ENCODE results near the gene ERLEC1.
"Not testable (repeated sequence)": the region's sequence is repeated elsewhere in the genome, so short reads cannot be mapped to it uniquely, and the experiment has no call there.

Gene ERLEC1

DNA sequence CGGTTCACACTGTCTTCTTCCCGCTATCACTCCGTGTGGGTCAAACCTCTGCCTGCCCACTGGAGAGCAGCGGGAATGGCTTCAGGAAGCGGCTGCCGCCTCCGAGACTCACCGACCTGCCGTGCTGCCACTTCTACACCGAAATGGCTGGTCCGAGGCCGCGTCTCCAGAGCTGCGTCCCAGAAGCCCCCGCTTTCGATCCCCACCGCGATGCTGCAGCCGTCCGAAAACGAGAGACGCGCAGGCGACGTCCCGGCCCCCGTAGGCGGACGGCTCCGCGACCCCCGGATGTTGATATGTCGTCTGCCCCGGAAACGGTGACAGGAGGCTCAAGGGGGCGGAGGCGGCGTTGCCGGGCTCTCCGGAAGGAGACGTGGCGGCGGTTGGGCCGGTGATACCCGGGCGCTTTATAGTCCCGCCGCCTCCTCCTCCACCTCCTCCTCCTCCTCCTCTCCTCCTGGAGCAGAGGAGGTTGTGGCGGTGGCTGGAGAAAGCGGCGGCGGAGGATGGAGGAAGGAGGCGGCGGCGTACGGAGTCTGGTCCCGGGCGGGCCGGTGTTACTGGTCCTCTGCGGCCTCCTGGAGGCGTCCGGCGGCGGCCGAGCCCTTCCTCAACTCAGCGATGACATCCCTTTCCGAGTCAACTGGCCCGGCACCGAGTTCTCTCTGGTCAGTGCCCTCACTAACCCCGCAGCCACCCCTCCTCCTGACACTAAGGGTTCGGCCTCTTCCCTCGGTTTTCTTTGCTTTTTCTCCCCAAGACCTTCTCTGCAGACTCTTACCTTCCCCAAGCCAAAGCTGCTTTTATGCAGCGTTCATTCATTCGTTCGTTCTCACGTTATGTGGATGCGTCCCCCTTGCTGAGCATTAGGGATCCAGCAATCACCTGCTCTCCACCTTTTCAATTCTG, at the start of gene ERLEC1, which contains the start of gene ASB3:
Gene ERLEC1, plus strand, starts transcription at position 340 of the 909 bp plus-strand sequence. Its CDS starts 167 bp downstream, at position 507.
Gene ASB3, minus strand, starts transcription at position 249 of the 909 bp plus-strand sequence. CDS start 21,381 bp downstream, outside the sequence.
- peak; percentile 45 for DNase-seq

DNA sequence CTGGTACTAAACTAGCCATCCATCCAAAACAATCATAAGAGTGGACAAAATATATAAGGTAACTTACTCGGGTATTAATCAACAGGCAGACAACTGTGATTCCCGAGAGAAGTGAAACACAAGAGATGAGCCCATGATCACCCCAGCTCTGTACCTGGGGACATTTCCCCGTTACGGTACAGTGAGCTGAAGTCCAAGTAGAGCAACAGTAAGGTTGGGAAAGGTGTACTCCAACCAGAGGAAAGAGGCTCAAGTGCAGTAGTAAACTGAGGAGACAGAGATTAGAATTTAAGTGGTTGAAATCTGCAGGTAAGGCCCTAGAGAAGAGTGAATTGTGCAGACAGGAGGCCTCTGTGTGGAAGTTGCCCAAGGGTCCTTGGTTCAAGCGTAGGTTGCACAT, 49.8 kb upstream of the ERLEC1 start:
- DNase-seq, result no peak

DNA sequence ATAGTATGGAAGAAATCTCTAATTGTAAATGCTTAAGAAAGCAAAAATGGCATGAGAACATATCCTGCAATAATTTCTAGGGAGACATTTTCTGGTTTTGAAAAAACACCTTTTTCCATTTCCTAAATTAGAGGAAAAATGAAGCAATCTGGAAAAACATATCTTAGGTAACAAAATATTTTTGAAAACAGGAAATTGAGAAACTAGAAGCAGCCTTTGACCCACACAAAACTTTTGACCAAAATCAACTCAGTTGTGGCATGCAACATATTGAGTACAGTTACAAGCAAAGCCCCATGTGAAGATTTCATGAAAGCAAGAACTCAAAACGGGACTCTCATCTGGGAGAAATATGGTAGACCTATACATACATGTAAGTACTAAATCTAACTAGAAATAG, 47.8 kb upstream of the ERLEC1 start:
- no peak for DNase-seq

DNA sequence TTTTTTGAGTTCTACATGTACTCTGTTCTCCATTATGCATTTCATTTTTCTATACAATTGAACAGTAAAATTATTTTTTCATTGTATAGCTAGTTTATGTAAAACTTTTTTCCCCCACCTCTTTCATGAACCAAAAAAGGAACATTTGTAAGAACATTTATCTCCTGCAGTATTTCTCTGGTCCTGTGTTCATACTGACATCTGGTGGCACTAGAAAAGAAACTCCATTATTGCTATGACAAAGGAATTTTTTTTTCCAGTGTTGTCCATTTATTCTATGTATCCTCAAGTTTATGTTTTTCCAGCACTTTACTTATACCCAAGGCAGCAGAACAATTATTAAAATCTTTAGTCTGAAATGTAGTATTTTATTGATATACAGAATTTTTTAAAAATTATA, 46.7 kb upstream of the ERLEC1 start:
- DNase-seq, result no peak

DNA sequence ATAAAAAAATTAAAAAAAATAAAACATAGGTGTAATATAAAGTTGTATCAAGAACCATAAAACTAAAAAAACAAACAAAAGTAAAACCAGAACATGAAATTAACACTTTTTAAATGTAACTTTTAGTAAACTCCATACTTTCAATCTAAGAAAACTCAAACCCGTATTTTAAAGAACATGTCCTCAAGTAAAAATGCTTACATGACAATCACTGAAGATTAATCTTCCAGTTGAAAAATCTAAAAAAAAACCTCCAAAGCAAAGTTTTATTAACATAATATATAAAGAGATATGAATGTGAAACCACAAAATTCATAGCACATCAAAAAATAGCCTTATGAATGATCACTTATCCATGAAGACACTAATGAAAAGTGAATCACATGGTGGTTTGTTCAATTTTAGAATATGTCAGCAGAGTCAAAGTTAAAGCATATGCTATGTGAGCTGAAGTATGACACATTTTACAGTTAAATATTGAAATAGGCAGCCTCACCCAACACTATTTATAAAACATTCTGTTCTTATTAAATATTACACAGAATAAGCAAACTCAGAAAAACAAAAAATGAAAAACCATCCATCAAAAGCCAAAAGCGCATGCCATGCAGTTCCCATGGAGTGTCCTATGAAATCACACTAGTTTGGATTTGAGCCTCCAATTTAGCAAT, 42.3 kb upstream of the ERLEC1 start:
- DNase-seq, result no peak

GRCh38 chr2:53750041-53750768, 36.6 kb upstream of the ERLEC1 start:
- DNase-seq, result no peak

DNA sequence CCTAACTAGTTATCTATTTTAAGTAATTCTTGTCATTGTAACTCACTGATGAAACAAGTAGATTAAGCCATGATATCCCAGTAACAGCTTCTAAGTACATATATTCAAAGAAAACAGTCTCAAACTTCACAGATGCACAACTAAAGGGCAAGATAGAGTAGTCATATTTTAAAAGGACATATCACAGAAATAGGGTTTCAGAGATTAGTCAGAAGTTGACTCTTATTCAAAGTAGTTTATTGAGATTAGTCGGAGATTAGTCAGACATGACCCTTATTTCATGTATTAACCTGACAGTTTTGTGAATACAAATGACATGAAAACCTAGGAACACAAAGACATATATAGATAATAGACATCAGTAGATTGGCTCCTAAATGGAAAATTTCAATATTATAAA, 35.1 kb upstream of the ERLEC1 start:
- no peak for DNase-seq

GRCh38 chr2:53752385-53752784, 34.5 kb upstream of the ERLEC1 start:
- DNase-seq, result no peak

DNA sequence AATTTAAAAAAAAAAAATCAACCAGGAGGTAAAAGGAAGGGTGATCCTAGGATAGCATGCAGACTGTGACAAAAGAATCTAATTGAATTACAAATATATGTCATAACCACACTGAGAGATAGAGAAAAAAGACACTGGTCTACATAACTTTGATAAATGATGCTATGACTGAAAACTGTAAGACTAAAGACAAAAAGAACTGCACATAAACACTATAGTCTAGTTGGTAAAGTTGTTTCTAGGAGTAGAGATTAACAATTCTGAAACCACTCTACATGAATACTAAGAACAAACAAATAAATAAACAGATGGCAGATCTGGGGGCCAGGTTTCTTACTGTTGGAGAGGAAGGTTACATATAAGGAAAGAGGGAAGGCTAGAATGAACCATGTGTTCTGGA, 33.8 kb upstream of the ERLEC1 start:
- DNase-seq, result no peak

GRCh38 chr2:53755121-53755520, 31.7 kb upstream of the ERLEC1 start:
- DNase-seq, result no peak

DNA sequence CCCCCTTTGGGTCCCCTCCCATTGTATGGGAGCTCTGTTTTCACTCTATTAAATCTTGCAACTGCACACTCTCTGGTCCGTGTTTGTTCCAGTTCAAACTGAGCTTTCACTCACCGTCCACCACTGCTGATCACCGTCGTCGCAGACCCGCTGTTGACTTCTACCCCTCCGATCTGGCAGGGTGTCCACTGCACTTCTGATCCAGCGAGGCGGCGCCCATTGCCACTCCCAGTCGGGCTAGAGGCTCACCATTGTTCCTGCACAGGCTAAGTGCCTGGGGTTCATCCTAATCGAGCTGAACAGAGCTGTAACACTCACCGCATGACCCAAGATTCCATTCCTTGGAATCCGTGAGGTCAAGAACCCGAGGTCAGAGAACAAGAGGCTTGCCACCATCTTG, 30.2 kb upstream of the ERLEC1 start:
- no peak for DNase-seq

- DNase-seq, result not testable (repeated sequence)
Observed at GRCh38 chr2:53757206-53757605, 29.6 kb upstream of the ERLEC1 start.

DNA sequence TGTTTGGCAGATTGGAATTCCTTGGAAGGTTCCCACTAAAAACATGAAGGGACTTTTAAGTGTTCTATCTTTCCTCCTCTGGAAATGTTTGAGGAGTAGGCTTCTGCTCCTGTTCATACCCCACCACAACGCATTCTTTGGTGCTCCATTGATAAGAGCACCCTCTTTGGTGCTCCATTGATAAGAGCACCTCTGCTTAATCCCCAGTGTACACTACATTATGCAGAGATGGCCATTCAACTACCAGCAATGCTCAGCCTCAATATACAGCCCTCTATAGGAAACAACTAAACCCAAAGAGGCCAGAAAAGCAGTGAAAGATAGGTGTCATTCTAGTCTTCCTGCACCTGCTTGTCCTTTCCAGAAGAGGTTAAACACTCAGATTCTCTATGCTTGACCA, 21.1 kb upstream of the ERLEC1 start:
- DNase-seq, result no peak

- peak; percentile 44 for DNase-seq
Observed at GRCh38 chr2:53767405-53768241, 19.2 kb upstream of the ERLEC1 start, which contains the start of gene CHAC2. TSS of gene CHAC2 (plus strand) at chr2:53767804. CDS start at chr2:53767887, 83 bp downstream.

- DNase-seq, result no peak
Observed at GRCh38 chr2:53768242-53768542, 18.7 kb upstream of the ERLEC1 start.

GRCh38 chr2:53769318-53769945, 17.4 kb upstream of the ERLEC1 start:
- no peak for DNase-seq

- no peak for DNase-seq
Observed at GRCh38 chr2:53770264-53770663, 16.6 kb upstream of the ERLEC1 start.

DNA sequence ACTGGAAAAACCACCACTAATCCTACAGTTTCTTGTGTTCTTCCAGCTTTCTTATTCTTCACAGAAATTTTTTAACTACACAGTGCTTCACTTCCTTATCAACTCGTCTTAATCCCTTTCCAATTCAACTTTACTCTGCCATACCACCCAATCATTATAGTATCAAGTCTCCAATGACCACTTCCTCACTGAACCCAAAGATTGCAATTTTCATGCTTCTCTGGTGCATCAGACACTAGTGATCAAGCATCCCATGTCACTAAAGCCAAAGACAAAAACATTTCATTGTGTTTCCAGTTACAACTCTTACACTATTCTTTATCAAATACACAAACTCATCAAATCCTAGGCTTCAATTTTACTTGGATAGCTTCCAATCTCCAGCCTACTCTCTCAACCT, 9.7 kb upstream of the ERLEC1 start:
- DNase-seq, result no peak

- no peak for DNase-seq
Observed at GRCh38 chr2:53778536-53779162, 8.2 kb upstream of the ERLEC1 start.

DNA sequence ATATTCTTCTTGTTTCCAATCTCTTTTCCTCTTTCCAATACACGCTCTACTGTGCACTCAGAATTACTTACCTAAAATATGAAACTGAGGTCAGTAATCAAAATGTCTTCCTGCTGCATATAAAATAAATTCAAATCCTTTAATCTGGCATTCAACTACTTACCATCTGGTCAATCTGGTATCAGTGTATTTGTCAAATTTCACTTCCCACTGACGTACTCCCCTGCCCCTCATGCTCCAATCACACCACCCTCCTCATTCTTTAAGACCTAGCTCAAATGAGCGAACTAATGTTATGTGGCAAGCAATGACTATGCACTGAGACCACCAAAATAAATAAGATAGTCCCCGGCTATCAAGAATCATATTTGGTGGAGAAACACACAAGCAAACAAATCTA, 6.8 kb upstream of the ERLEC1 start:
- no peak for DNase-seq

- no peak for DNase-seq
Observed at GRCh38 chr2:53782676-53783075, 4.2 kb upstream of the ERLEC1 start.

DNA sequence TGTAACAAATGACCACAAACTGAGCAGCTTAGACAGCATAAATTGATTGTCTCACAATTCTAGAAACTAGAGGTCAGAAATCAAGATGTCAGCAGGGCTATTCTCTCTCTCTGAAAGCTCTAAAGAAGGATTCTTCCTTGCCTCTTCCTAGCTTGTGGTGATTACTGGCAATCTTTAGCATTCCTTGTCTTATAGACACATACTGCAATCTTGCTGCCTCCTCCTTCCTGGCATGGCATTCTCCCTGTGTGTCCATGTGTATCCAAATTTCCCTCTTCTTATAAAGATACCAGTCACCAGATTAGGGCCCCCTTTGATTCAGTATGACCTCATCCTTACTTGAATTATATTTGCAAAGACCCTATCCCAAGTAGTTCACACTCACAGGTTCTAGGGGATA, 2.4 kb upstream of the ERLEC1 start:
- no peak for DNase-seq
